HEK293 (cell line): Measurements from ENCODE around the gene VMAC.

Experiments used
- CTCF ChIA-PET: fragments of 350-600 bp; formaldehyde crosslinking; extraction: SDS; loops from one replicate; lab custom pipeline; 2021; ENCODE audit warnings: antibody characterized with exemption; lab: Yijun Ruan, JAX
- POLR2A ChIA-PET: fragments of 300-600 bp; formaldehyde crosslinking; extraction: SDS; loops from one replicate; lab custom pipeline; 2020; ENCODE audit warnings: antibody characterized with exemption, inconsistent platforms; lab: Yijun Ruan, JAX
- H3K27ac ChIP-seq: fragments of 200-500 bp; sonication (Bioruptor generic); 2 replicates; pipeline ENCODE4 v1.5.1; 2014; ENCODE audit warnings: low read depth, low read length, control low read depth, inconsistent platforms; ENCODE audit errors: extremely low read depth
- H3K36me3 ChIP-seq, 2 experiments: fragments of 200-500 bp in 1 of 2; sonication (Bioruptor generic) in 1 of 2; 1 replicate in 1 of 2; 2 replicates in 1 of 2; pipeline ENCODE4 v1.5.1; 2014 to 2017; ENCODE audit warnings: inconsistent platforms in 2 of 2, low read length in 2 of 2; ENCODE audit not compliant: control insufficient read depth in 2 of 2, insufficient read depth in 1 of 2
- H3K4me1 ChIP-seq: fragments of 200-500 bp; sonication (Bioruptor generic); 2 replicates; pipeline ENCODE4 v1.5.1; 2014; ENCODE audit warnings: mild to moderate bottlenecking, low read length, inconsistent platforms; ENCODE audit not compliant: control insufficient read depth, insufficient read depth
- H3K4me3 ChIP-seq: 2 replicates; pipeline ENCODE4 v1.5.1; 2011; ENCODE audit warnings: low read depth, mild to moderate bottlenecking, control low read depth, low read length, moderate library complexity
- H3K9me3 ChIP-seq: fragments of 200-500 bp; sonication (Bioruptor generic); 2 replicates; pipeline ENCODE4 v1.5.1; 2014; ENCODE audit warnings: low read depth, low read length, inconsistent platforms; ENCODE audit not compliant: control insufficient read depth, insufficient read depth
- BCL11B ChIP-seq: fragments of 450-650 bp; formaldehyde crosslinking; IDR thresholded peaks from 2 replicates; pipeline ENCODE4 v1.5.1; 2016; ENCODE audit warnings: low read depth, missing biosample characterization, missing genetic modification characterization
- GLIS1 ChIP-seq: fragments of 450-650 bp; formaldehyde crosslinking; IDR thresholded peaks from 2 replicates; pipeline ENCODE4 v1.5.1; 2016; ENCODE audit warnings: missing biosample characterization, missing genetic modification characterization
- KLF10 ChIP-seq: fragments of 450-650 bp; IDR thresholded peaks from 2 replicates; pipeline ENCODE4 v1.5.1; 2018; ENCODE audit warnings: missing biosample characterization, mild to moderate bottlenecking, missing genetic modification characterization
- TRIM28 ChIP-seq: IDR thresholded peaks from 2 replicates; pipeline ENCODE4 v1.6.1; 2011; ENCODE audit warnings: low read length, control low read depth, borderline replicate concordance
- ZBTB1 ChIP-seq: fragments of 450-650 bp; formaldehyde crosslinking; IDR thresholded peaks from 2 replicates; pipeline ENCODE4 v1.5.1; 2016; ENCODE audit warnings: missing biosample characterization, missing genetic modification characterization
- ZFP37 ChIP-seq: fragments of 450-650 bp; formaldehyde crosslinking; IDR thresholded peaks from 2 replicates; pipeline ENCODE4 v1.5.1; 2016; ENCODE audit warnings: missing biosample characterization, missing genetic modification characterization
- ZFP69B ChIP-seq: fragments of 450-650 bp; formaldehyde crosslinking; IDR thresholded peaks from 2 replicates; pipeline ENCODE4 v1.5.1; 2016; ENCODE audit warnings: missing biosample characterization, missing genetic modification characterization
- ZIC2 ChIP-seq: fragments of 450-650 bp; formaldehyde crosslinking; IDR thresholded peaks from 2 replicates; pipeline ENCODE4 v1.5.1; 2016; ENCODE audit warnings: missing biosample characterization, missing genetic modification characterization
- ZNF133 ChIP-seq: fragments of 450-650 bp; formaldehyde crosslinking; IDR thresholded peaks from 2 replicates; pipeline ENCODE4 v1.5.1; 2016; ENCODE audit warnings: missing biosample characterization, missing genetic modification characterization
- ZNF148 ChIP-seq: fragments of 450-650 bp; formaldehyde crosslinking; IDR thresholded peaks from 2 replicates; pipeline ENCODE4 v1.5.0; 2017; ENCODE audit warnings: missing biosample characterization, missing genetic modification characterization, borderline replicate concordance
- ZNF16 ChIP-seq: fragments of 450-650 bp; formaldehyde crosslinking; IDR thresholded peaks from 2 replicates; pipeline ENCODE4 v1.5.1; 2016; ENCODE audit warnings: low read depth, missing biosample characterization, missing genetic modification characterization
- ZNF221 ChIP-seq: fragments of 450-650 bp; formaldehyde crosslinking; IDR thresholded peaks from 2 replicates; pipeline ENCODE4 v1.5.1; 2017; ENCODE audit warnings: missing biosample characterization, missing genetic modification characterization, borderline replicate concordance
- ZNF223 ChIP-seq: fragments of 450-650 bp; formaldehyde crosslinking; IDR thresholded peaks from 2 replicates; pipeline ENCODE4 v1.5.1; 2016; ENCODE audit warnings: missing biosample characterization, missing genetic modification characterization
- ZNF280D ChIP-seq: fragments of 450-650 bp; formaldehyde crosslinking; IDR thresholded peaks from 2 replicates; pipeline ENCODE4 v1.5.1; 2016; ENCODE audit warnings: missing biosample characterization, missing genetic modification characterization
- ZNF311 ChIP-seq: fragments of 450-650 bp; formaldehyde crosslinking; IDR thresholded peaks from 2 replicates; pipeline ENCODE4 v1.5.1; 2017; ENCODE audit warnings: missing biosample characterization, missing genetic modification characterization, borderline replicate concordance
- ZNF423 ChIP-seq: fragments of 450-650 bp; formaldehyde crosslinking; IDR thresholded peaks from 2 replicates; pipeline ENCODE4 v1.5.1; 2016; ENCODE audit warnings: missing biosample characterization, missing genetic modification characterization
- ZNF623 ChIP-seq: fragments of 450-650 bp; formaldehyde crosslinking; IDR thresholded peaks from 2 replicates; pipeline ENCODE4 v1.5.1; 2016; ENCODE audit warnings: missing biosample characterization, missing genetic modification characterization
- ZNF658 ChIP-seq: fragments of 450-650 bp; formaldehyde crosslinking; IDR thresholded peaks from 2 replicates; pipeline ENCODE4; 2016; ENCODE audit warnings: missing biosample characterization, missing genetic modification characterization
- ZNF704 ChIP-seq: fragments of 450-650 bp; formaldehyde crosslinking; IDR thresholded peaks from 2 replicates; pipeline ENCODE4 v1.5.1; 2016; ENCODE audit warnings: missing biosample characterization, missing genetic modification characterization
- ZNF707 ChIP-seq: fragments of 450-650 bp; formaldehyde crosslinking; IDR thresholded peaks from 2 replicates; pipeline ENCODE4 v1.5.1; 2016; ENCODE audit warnings: missing biosample characterization, missing genetic modification characterization
- ZNF791 ChIP-seq: fragments of 450-650 bp; formaldehyde crosslinking; IDR thresholded peaks from 2 replicates; pipeline ENCODE4 v1.5.1; 2016; ENCODE audit warnings: missing biosample characterization, missing genetic modification characterization
- ZSCAN18 ChIP-seq: fragments of 450-650 bp; formaldehyde crosslinking; IDR thresholded peaks from 2 replicates; pipeline ENCODE4 v1.5.1; 2016; ENCODE audit warnings: missing biosample characterization, missing genetic modification characterization
- TF ChIP-seq, protein P1 (sequence below): fragments of 450-650 bp; formaldehyde crosslinking; optimal IDR thresholded peaks from 2 replicates; pipeline ENCODE3; 2016; ENCODE audit warnings: missing biosample characterization, mild to moderate bottlenecking, missing genetic modification characterization
- TF ChIP-seq, protein P2 (sequence below): fragments of 450-650 bp; IDR thresholded peaks from 2 replicates; pipeline ENCODE4 v1.5.1; 2018; ENCODE audit warnings: missing biosample characterization, mild to moderate bottlenecking, missing genetic modification characterization

The VMAC gene

GRCh38 chr19:5880604-5881078, 24.0 kb upstream of the VMAC start:
- H3K36me3 ChIP-seq = no peaks in the 10 kb centered on the region
- POLR2A ChIA-PET = no interaction called here
- H3K4me1 ChIP-seq = no peaks in the 10 kb centered on the region
- TF ChIP-seq ZNF704 (tag by site-specific recombination) (no peak), ZNF311 (tag by site-specific recombination) (no peak), TRIM28 (no peak), ZNF133 (no peak), ZNF707 (no peak), ZNF623 (tag by site-specific recombination) (no peak), KLF10 (tag by site-specific recombination) (no peak), ZNF221 (tag by site-specific recombination) (no peak), ZFP69B (tag by site-specific recombination) (0 out of 2 replicates have a peak, but pooled peaks have one; percentile 22), BCL11B (tag by site-specific recombination) (no peak), ZFP37 (tag by site-specific recombination) (no peak), ZNF223 (tag by site-specific recombination) (no peak), ZNF658 (tag by site-specific recombination) (no peak), ZBTB1 (tag by site-specific recombination) (no peak), ZIC2 (tag by site-specific recombination) (peak; percentile 57; the same call in 1 of the 2 replicates), ZNF423 (no peak), ZNF16 (no peak), ZNF148 (no peak), GLIS1 (peak; percentile 96), ZSCAN18 (tag by site-specific recombination) (no peak), ZNF791 (no peak), ZNF280D (tag by site-specific recombination) (no peak)
- TF ChIP-seq, protein P1, sequence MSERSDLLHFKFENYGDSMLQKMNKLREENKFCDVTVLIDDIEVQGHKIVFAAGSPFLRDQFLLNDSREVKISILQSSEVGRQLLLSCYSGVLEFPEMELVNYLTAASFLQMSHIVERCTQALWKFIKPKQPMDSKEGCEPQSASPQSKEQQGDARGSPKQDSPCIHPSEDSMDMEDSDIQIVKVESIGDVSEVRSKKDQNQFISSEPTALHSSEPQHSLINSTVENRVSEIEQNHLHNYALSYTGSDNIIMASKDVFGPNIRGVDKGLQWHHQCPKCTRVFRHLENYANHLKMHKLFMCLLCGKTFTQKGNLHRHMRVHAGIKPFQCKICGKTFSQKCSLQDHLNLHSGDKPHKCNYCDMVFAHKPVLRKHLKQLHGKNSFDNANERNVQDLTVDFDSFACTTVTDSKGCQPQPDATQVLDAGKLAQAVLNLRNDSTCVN (tag by site-specific recombination) = no peak
- TF ChIP-seq, protein P2, sequence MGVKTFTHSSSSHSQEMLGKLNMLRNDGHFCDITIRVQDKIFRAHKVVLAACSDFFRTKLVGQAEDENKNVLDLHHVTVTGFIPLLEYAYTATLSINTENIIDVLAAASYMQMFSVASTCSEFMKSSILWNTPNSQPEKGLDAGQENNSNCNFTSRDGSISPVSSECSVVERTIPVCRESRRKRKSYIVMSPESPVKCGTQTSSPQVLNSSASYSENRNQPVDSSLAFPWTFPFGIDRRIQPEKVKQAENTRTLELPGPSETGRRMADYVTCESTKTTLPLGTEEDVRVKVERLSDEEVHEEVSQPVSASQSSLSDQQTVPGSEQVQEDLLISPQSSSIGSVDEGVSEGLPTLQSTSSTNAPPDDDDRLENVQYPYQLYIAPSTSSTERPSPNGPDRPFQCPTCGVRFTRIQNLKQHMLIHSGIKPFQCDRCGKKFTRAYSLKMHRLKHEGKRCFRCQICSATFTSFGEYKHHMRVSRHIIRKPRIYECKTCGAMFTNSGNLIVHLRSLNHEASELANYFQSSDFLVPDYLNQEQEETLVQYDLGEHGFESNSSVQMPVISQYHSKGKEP (tag by site-specific recombination) = no peak
- TF ChIP-seq, all 188 proteins: peak for 3
- CTCF ChIA-PET = interaction anchor here (5.1 kb wide), 1 partner anchor 77 kb away, joined by 30 read pairs; no protein-coding TSS in a partner anchor
- H3K9me3 ChIP-seq = no peaks in the 10 kb centered on the region
- no peak overlapping the region for H3K4me3 ChIP-seq
- no peak overlapping the region for H3K27ac ChIP-seq
